ENCODE data around the gene STIM1. TPM values are rescaled to one million over a fixed set of nuclear protein-coding genes. Genes with fewer than 3 reads are reported as not detected.

The STIM1 gene
- polyA plus RNA-seq, 3 donors, result 35.1 to 39.6 (median 36.6) TPM

GRCh38 chr11:3929232-3929631 is 73.8 kb downstream of the STIM1 start:
- no peak for DNase-seq (ENCODE audit: extremely low read depth in 1 of 11, low read depth in 9 of 11, low spot score in 4 of 11)

GRCh38 chr11:3929649-3930048 is 74.2 kb downstream of the STIM1 start:
- peak in 6 of 11 donors; percentile 16 to 43 (median 36) for DNase-seq (ENCODE audit: extremely low read depth in 1 of 11, low read depth in 9 of 11, low spot score in 4 of 11)

- no peak for DNase-seq (ENCODE audit: extremely low read depth in 1 of 11, low read depth in 9 of 11, low spot score in 4 of 11)
These were observed 77.2 kb downstream of the STIM1 start for GRCh38 chr11:3932698-3933097.

GRCh38 chr11:3933165-3933628 is 77.7 kb downstream of the STIM1 start:
- DNase-seq (ENCODE audit: extremely low read depth in 1 of 11, low read depth in 9 of 11, low spot score in 4 of 11), result no peak

- DNase-seq (ENCODE audit: extremely low read depth in 1 of 11, low read depth in 9 of 11, low spot score in 4 of 11), result no peak
These were observed 79.2 kb downstream of the STIM1 start for GRCh38 chr11:3934658-3935057.

- DNase-seq (ENCODE audit: extremely low read depth in 1 of 11, low read depth in 9 of 11, low spot score in 4 of 11), result no peak
These were observed 81.1 kb downstream of the STIM1 start for GRCh38 chr11:3936517-3936916.

GRCh38 chr11:3939211-3939610 is 83.7 kb downstream of the STIM1 start:
- DNase-seq (ENCODE audit: extremely low read depth in 1 of 11, low read depth in 9 of 11, low spot score in 4 of 11), result no peak

- DNase-seq (ENCODE audit: extremely low read depth in 1 of 11, low read depth in 9 of 11, low spot score in 4 of 11), result no peak
These were observed 84.3 kb downstream of the STIM1 start for GRCh38 chr11:3939651-3940190.

- DNase-seq (ENCODE audit: extremely low read depth in 1 of 11, low read depth in 9 of 11, low spot score in 4 of 11), result no peak
These were observed 86.9 kb downstream of the STIM1 start for GRCh38 chr11:3942160-3942955.

- no peak for DNase-seq (ENCODE audit: extremely low read depth in 1 of 11, low read depth in 9 of 11, low spot score in 4 of 11)
These were observed 87.6 kb downstream of the STIM1 start for GRCh38 chr11:3942956-3943497.

- DNase-seq (ENCODE audit: extremely low read depth in 1 of 11, low read depth in 9 of 11, low spot score in 4 of 11), result no peak
These were observed 88.7 kb downstream of the STIM1 start for GRCh38 chr11:3944198-3944597.

- no peak for DNase-seq (ENCODE audit: extremely low read depth in 1 of 11, low read depth in 9 of 11, low spot score in 4 of 11)
These were observed 91.1 kb downstream of the STIM1 start for GRCh38 chr11:3946455-3947017.

GRCh38 chr11:3947061-3947460 is 91.6 kb downstream of the STIM1 start:
- peak in 10 of 11 donors; percentile 37 to 78 (median 62) for DNase-seq (ENCODE audit: extremely low read depth in 1 of 11, low read depth in 9 of 11, low spot score in 4 of 11)

- no peak for DNase-seq (ENCODE audit: extremely low read depth in 1 of 11, low read depth in 9 of 11, low spot score in 4 of 11)
These were observed 93.7 kb downstream of the STIM1 start for GRCh38 chr11:3949125-3949524.

- DNase-seq (ENCODE audit: extremely low read depth in 1 of 11, low read depth in 9 of 11, low spot score in 4 of 11), result peak in 1 of 11 donors; percentile 21
These were observed 95.7 kb downstream of the STIM1 start for GRCh38 chr11:3950996-3951660.

GRCh38 chr11:3952715-3953114 is 97.3 kb downstream of the STIM1 start:
- DNase-seq (ENCODE audit: extremely low read depth in 1 of 11, low read depth in 9 of 11, low spot score in 4 of 11), result no peak

GRCh38 chr11:3953327-3953726 is 97.9 kb downstream of the STIM1 start:
- no peak for DNase-seq (ENCODE audit: extremely low read depth in 1 of 11, low read depth in 9 of 11, low spot score in 4 of 11)

GRCh38 chr11:3954448-3955298 is 99.2 kb downstream of the STIM1 start:
- DNase-seq (ENCODE audit: extremely low read depth in 1 of 11, low read depth in 9 of 11, low spot score in 4 of 11), result no peak

- no peak for DNase-seq (ENCODE audit: extremely low read depth in 1 of 11, low read depth in 9 of 11, low spot score in 4 of 11)
These were observed 99.8 kb downstream of the STIM1 start for GRCh38 chr11:3955299-3955665.
